ENCODE data around the gene HMG20A. TPM values are rescaled to one million over a fixed set of nuclear protein-coding genes. Genes with fewer than 3 reads are reported as not detected.

The HMG20A gene
- total RNA-seq, 1 experiment from 2014 or later = 61.7 TPM

GRCh38 chr15:77507143-77507897 lies 86.6 kb downstream of the HMG20A start:
- H3K27me3 Mint-ChIP-seq (ENCODE audit: unreplicated experiment) = no peaks in the 10 kb centered on the region
- peaks cover 61% of the 10 kb centered on the region for H3K4me1 Mint-ChIP-seq (ENCODE audit: low read depth, unreplicated experiment)
- TF ChIP-seq CTCF (IDR thresholded peaks at IDR 0.05; ENCODE audit: unreplicated experiment) = no peak
- H3K27ac Mint-ChIP-seq (ENCODE audit: unreplicated experiment) = peak overlapping the region; percentile 99
- intact Hi-C loops (cut with micrococcal nuclease; ENCODE audit: unreplicated experiment) = loop anchor here (2.0 kb wide), 1 partner anchor 35 kb away; no protein-coding TSS in a partner anchor
- H3K4me3 Mint-ChIP-seq (ENCODE audit: low read depth, unreplicated experiment) = peak overlapping the region; percentile 61
- TSS peak; percentile 83 for BruUV-seq (replicated peaks)
- DNase-seq = peak; percentile 87
- no peaks in the 10 kb centered on the region for H3K9me3 Mint-ChIP-seq (ENCODE audit: low read depth, unreplicated experiment)
- CTCF ChIA-PET = interaction anchor here (0.6 to 5.5 kb wide), 17 partner anchors 10 to 974 kb away, joined by 3 to 60 read pairs (median 4); no protein-coding TSS in a partner anchor
- peaks cover 30% of the 10 kb centered on the region for H3K36me3 Mint-ChIP-seq (ENCODE audit: insufficient read depth, unreplicated experiment)

- peaks cover 30% of the 10 kb centered on the region for H3K36me3 Mint-ChIP-seq (ENCODE audit: insufficient read depth, unreplicated experiment)
- DNase-seq = peak; percentile 81
- H3K27ac Mint-ChIP-seq (ENCODE audit: unreplicated experiment) = peak overlapping the region; percentile 99
- H3K27me3 Mint-ChIP-seq (ENCODE audit: unreplicated experiment) = no peaks in the 10 kb centered on the region
- no peaks in the 10 kb centered on the region for H3K9me3 Mint-ChIP-seq (ENCODE audit: low read depth, unreplicated experiment)
- peaks cover 56% of the 10 kb centered on the region for H3K4me1 Mint-ChIP-seq (ENCODE audit: low read depth, unreplicated experiment)
- no TSS peak for BruUV-seq (replicated peaks)
- CTCF ChIA-PET = interaction anchor here (0.6 to 5.5 kb wide), 15 partner anchors 10 to 973 kb away, joined by 3 to 60 read pairs (median 4); no protein-coding TSS in a partner anchor
- H3K4me3 Mint-ChIP-seq (ENCODE audit: low read depth, unreplicated experiment) = peak overlapping the region; percentile 61
- no peak for TF ChIP-seq CTCF (IDR thresholded peaks at IDR 0.05; ENCODE audit: unreplicated experiment)
- intact Hi-C loops (cut with micrococcal nuclease; ENCODE audit: unreplicated experiment) = loop anchor here (2.0 kb wide), 1 partner anchor 35 kb away; no protein-coding TSS in a partner anchor
Observed at GRCh38 chr15:77507911-77508310, 87.2 kb downstream of the HMG20A start.

GRCh38 chr15:77508541-77509243 lies 88.0 kb downstream of the HMG20A start:
- BruUV-seq (replicated peaks) = TSS peak; percentile 79
- no peak for TF ChIP-seq CTCF (IDR thresholded peaks at IDR 0.05; ENCODE audit: unreplicated experiment)
- Mint-ChIP-seq H3K4me3 (ENCODE audit: low read depth, unreplicated experiment) (peak overlapping the region; percentile 61), H3K4me1 (ENCODE audit: low read depth, unreplicated experiment) (peaks cover 48% of the 10 kb centered on the region), H3K27me3 (ENCODE audit: unreplicated experiment) (no peaks in the 10 kb centered on the region), H3K27ac (ENCODE audit: unreplicated experiment) (peak overlapping the region; percentile 99), H3K36me3 (ENCODE audit: insufficient read depth, unreplicated experiment) (peaks cover 24% of the 10 kb centered on the region), H3K9me3 (ENCODE audit: low read depth, unreplicated experiment) (no peaks in the 10 kb centered on the region)
- peak; percentile 73 for DNase-seq
- intact Hi-C loops (cut with micrococcal nuclease; ENCODE audit: unreplicated experiment) = no loop called here
- CTCF ChIA-PET = interaction anchor here (0.5 to 5.5 kb wide), 6 partner anchors 11 to 363 kb away, joined by 3 to 60 read pairs (median 4); no protein-coding TSS in a partner anchor
